GM21576 (cell line): ENCODE results near the gene FAM98A.

ENCODE experiments used
- ATAC-seq: cut with Tn5 transposase; IDR thresholded peaks from one replicate; pipeline ENCODE4 v1.9.1; 2021; ENCODE audit warnings: mild to moderate bottlenecking, moderate library complexity; ENCODE audit not compliant: unreplicated experiment

FAM98A gene

DNA sequence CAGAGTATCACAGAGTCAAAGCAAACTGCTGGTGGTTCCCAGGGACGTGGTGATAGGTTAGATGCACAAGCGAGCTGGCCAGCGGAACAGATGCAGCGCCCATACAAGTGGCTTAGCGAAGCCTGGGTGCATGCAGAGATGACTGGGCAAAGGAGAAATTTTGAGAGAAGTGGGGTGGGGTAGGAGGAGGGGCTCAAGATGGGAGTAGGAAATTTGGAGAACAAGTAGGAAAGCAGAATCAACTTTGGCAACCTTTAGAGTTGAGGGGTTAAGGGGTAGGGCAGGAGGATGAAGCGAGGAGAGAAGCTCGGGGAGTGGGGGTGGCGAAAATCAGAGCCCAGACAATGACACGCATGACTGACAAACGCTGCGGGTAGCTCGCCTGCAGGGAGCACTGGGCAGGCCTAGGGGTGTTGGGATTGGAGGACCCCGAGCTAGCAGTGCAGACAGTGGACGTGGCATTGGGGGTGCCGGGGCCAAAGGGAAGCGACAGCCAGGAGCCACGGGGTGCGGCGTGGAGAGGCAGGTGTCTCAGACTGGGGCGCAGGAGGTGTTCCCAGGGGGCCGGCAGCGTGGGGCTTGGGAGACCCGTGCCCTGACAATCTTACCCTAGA lies 431 bp downstream of the FAM98A start:
- peak; percentile 59 for ATAC-seq

DNA sequence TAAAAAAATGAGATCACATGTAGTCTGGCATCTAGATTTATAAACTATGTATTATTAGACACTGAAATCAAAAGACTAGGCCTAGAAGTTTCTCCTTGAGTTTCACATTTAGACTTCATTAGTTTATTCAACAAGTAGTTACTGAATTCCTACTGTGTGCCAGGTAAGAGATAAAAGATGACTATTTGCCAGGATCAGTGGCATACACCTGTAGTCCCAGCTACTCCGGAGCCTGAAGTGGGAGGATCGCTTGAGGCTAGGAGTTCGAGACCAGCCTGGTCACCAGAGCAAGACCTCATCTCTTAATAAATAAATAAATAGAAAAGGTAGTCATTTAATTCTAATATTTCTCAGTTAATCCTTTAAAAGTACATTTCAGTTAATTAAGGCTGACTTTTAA lies 2.1 kb downstream of the FAM98A start:
- ATAC-seq = no peak

DNA sequence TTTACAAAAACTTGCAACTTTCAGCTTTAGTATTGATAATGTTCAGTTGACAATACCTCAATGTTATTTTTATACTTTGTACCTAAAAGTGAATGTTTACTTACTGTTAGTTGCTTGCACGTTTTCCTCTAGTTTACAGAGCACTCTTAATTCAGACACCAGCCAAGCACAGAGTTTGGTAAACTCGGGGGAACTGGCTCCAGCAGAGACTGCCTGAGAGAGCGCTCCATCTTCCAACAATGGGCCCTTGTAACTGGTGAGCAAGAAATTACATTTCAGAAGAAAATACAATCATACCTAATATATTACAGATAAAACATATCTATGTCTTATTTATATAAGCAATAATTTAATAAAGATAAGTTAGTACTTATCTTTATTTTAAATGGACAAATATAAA lies 3.7 kb downstream of the FAM98A start:
- no peak for ATAC-seq

DNA sequence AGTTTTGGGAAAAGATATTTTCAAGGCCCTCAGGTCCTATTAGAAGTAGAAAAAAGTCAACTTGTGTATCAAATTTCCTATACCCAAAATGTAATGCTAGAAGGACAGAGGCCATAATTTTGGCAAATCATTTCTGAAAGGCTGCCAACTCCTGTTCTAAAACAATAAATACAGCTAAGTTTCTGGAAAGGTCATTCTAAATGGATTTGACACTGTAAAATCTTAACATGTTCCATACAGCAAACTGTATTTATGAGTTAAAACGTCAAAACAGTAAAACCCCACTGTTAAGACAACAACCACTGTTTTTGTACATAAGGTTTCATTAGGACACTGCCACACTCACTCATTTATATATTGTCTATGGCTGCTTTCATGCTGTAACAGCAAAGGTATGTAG lies 9.7 kb downstream of the FAM98A start:
- no peak for ATAC-seq

DNA sequence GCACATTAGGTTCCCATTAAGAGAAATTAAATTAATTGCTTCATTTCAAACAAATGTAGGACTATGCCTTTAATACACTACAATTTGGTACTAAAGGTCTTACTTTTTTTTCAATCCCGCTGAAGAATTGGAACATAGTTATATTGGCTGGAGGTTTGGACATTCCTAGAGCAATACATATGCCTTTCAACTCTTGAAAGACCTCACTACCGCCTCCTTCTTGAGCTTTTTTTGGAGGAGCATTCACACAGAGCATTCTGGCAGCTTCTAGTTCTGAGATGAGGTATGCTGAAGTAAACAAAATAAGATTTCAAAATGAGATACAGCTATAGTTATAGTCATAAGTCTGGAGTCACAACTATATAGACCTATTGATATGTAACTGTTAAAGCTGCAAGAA lies 10.9 kb downstream of the FAM98A start:
- ATAC-seq = no peak

DNA sequence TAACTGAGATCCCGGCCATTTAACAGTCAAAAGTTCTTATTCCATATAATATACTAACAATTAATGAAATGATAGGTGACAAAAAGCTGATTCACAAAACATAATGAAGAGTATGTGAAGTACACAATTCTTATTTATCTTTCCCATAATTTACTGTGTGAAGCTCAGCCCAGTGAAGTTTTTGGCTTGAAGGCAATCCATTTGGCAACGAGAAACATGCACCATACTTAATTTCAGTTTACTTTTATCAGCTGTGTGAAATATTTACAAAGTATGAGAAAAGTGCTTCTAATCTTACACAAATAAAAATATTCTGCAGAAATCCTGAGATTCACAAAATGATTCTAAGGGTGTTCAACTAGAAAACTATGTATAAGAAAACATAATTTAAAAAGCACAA lies 12.3 kb downstream of the FAM98A start:
- ATAC-seq = no peak

DNA sequence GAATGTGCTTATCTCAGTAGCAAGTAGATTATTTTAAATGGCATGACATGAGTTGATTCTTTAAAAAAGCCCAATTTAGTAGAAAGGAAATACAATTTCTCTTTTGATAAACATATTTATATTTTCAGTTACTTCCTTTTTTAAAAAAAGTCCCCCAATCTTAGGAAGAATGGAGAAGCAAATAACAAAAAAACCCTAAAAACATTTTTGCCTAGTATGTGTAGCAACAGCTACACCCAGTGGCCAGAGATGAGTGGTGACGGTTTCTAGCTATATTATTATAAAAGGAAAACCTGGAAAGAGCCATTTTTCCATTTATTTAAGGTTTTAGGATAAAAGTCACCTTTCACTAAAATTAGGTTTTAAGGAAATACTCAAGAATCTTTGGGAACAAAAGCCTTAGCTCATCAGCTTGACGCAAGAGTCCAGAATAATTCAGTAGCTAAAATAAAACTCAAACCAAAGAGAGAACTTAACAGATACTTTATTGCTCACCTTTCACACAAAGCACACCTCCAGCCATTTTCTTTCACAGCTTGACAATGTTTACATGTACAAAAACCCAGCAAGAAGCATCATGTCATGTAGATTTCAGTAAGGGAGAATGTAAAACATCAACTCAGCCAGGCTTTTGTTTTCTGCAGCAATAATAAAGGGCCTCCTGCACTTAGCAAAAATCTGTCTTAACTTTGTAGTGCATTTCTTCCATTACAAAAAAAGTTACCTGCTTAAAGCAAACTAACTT lies 15.7 kb downstream of the FAM98A start:
- ATAC-seq = peak; percentile 54

DNA sequence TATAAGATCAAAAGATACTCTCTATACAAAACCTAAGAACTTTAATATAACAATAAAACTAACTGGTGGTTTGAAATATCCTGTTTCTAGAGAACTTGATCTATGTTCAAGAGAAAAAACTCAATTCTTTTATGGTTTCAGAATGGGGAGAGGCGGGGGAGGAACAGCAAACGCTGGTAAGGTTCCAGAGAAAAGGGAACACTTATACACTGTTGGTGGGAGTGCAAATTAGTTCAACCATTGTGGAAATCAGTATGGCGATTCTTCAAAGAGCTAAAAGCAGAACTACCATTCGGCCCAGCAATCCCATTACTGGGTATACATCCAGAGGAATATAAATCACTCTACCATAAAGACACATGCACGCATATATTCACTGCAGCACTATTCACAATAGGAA lies 17.2 kb downstream of the FAM98A start:
- ATAC-seq = no peak

DNA sequence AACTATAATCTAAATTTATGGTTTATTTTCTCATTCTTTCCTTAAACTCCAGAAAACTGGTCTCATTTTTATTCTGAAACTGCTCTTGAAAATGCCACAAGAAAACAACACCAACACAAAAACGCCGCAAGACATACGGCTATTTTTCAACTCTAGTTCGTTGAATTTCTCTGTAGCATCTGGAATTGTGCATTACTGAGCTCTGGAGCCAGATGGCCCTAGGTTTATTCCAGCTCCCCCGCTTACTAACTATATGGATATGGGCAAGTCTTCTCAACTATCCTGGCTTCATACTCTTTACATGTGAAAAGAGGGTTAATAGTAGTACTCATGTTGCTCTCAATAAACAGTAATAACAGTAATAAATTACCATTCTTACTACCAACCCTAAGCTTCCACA lies 19.9 kb downstream of the FAM98A start:
- no peak for ATAC-seq

DNA sequence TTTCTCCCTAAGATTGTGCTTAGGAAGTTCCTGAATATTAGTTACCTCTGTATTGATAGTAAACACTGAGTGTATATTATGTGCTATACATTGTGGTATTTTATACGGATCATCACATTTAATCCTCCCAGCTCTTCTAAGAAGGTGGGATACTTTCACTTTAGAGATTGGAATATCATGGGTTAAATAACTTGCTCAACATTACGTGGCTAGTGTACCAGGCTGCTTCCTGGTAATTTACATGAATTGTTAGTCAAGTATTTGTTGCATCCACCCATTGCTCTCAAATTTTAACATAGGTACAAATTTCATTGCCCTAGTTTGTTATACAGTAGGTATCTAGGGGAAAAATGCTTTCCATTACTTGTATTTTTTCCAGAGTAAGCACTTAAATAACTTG lies 21.4 kb downstream of the FAM98A start:
- ATAC-seq = no peak

DNA sequence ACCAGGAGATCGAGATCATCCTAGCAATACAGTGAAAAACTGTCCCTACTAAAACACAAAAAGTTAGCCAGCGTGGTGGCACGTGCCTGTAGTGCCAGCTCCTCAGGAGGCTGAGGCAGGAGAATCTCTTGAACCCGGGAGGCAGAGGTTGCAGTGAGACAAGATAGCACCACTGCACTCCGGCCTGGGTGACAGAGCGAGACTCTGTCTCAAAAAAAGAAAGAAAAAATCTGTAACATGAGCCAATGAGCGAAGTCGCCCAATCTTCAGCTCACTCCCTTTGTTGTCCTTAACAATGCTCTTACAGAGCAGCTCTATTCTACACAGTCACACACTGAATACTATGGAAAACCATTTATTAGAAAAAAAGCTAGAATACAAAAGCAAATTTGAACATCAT lies 22.0 kb downstream of the FAM98A start:
- ATAC-seq = no peak

DNA sequence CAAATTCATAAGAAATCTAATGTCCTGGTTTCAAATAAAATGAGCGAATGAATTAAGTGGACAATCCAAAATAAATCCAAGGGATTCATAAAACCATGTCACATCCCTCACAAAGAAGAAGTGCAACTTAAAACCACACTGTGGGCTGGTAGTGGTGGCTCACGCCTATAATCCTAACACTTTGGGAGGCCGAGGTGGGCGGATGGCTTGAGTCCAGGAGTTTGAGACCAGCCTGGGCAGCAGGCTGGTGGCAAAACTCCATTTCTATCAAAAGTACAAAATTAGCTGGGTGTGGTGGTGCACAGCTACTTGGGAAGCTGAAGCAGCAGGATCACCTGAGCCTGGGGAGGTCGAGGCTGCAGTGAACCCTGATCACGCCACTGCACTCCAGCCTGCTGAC lies 25.4 kb downstream of the FAM98A start:
- ATAC-seq = no peak

DNA sequence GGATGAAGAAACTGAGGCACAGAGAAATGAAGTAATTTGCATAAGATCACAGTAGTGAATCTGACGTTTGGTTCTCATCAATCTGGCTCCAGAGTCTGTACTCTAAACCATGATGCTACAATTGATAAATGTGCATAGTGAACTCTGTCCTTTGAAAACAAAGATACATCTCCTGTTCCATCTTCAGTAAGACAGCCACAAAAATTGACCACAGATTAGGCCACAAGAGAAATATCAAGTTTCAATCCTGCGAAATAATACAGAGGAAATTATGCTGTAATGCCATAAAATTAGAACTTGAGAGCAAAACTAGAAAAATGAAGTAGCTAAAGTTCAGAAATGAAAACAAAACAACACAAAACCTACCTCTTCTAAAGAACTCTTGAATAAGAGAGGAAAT lies 28.4 kb downstream of the FAM98A start:
- no peak for ATAC-seq

DNA sequence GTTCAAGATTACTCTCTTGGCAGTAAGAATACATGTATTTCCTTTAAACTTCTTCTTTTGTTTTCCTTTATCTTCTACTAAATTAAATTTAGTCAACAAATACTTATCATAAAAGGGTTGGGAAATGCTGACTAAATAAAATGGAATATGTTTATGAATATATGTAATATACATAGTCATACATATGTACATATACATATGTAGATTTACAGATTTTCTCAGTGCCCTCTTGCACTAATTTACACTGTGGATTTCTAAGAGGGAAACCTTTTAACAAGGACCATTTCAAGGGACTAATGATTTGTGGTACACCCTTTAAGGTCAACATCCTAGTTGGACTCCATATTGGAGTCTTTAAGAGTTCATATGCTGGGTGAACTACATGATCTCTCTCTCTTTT lies 37.2 kb downstream of the FAM98A start:
- no peak for ATAC-seq

DNA sequence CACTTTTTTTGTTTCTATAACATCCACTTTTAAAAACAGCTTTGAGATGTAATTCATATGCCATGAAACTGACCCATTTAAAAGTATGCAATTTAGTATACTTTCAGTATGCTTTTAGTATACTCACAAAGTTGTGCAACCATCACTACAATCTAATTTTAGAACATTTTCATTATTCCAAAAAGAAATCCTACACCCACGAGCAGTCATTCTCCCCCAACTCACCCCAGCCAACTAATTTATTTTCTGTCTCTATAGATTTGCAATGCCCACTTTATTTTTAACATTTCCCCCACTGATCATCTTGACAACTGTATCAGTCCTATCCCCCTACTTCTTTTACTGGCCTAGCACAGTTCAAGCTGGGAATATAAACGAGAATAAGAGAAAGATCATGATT lies 39.1 kb downstream of the FAM98A start:
- ATAC-seq = no peak

DNA sequence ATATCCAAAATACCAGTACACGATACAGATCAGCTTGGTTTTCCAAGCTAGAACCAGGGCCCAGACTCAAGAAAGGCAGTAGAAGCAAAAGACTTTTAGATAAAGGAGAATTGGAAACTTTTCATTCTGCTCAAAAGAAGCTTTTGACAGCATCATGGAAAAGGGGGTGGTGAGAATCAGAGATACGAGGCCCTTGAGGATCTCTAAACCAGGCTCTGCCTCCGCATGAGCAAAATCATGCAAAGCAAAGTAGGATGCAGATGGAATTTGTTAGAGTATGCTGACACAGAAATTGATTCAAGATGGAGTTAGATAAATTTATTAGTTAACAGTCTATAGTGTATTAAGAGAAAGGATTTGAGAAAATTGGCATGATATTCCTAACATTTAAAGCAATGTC lies 39.8 kb downstream of the FAM98A start:
- no peak for ATAC-seq

DNA sequence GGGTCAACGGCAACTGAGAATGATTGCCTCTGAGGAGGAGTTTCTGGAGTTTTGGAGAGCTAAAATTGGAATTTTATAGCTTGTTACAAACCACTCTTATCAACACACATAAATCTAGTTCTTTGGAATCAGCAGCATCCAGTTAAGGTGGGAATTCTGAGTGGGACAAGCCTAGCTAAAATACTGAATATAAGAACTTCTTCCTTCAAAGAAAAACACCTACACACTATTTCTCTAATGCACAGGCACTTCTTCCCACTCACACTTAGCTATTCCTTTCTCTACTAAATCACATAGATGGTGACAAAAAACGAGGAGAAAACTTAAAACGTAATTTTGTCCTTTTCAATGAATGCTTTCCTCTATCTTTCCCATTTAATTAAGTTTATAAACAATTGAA lies 43.4 kb downstream of the FAM98A start:
- no peak for ATAC-seq

DNA sequence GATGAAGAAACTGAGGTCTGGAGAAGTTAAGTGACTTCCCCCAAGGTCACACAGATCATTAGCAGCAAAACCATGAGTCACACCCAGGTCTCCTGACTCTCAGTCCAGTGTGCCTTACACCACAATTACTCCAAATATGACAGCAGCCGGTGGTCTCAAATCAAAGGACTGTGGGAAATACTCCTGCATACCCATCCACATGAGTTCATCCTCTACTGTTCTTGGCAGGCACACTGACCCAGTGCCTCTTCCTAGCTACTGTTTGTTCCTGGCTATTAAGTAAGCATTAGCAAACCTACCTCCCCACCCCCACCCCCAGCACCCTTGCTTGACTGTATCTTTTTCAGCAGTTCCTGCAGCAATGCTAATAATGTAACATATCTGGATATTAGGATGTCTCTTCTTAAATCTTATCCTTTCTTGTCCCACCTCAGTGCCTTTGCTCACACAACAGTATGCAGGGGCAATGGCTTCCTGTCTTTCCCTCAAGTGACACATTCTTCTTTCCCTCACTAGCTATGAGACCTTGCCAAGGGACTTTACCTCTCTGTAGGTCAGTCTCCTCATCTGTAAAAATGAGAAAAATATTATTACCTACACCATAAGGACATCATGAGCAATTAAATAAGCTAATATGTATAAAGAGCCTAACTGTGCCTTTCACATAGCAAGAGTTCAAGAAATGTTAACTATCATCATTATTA lies 46.2 kb downstream of the FAM98A start:
- ATAC-seq = no peak

DNA sequence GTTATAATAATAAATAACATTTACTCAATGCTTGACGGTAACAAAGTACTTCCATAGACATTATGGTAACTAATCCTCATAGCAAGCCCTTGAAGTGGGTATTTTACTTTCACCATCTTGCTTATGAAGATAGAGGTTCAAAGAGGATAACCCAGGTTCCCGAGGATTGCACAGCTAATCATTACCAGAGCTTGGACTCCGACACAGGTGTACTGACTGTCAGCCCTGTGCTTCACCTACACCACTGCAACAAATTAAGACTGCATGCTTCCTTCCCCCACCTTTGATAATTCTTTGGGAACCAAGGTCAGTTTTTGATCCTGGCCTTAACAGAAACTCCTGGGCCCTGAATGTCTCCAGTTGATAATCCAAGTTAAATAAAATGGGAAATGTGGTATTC lies 48.9 kb downstream of the FAM98A start:
- no peak for ATAC-seq

DNA sequence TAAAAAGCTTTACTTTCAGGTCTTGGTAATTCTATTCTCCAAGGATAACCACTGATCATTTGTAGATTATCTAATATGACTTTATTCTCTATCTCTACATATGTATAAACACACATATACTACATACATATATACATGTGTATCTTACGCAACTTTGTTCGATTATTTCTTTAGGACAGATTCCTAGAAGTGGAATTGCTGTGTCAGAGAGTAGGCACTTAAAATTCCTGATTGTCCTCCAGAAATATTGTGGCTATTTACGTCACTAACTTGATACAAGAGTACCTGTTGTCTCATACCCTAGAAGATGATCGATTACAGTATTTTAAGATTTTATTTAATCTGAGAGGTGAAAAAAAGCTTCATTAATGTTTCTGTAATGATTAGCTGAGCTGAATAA lies 57.9 kb downstream of the FAM98A start:
- ATAC-seq = no peak

DNA sequence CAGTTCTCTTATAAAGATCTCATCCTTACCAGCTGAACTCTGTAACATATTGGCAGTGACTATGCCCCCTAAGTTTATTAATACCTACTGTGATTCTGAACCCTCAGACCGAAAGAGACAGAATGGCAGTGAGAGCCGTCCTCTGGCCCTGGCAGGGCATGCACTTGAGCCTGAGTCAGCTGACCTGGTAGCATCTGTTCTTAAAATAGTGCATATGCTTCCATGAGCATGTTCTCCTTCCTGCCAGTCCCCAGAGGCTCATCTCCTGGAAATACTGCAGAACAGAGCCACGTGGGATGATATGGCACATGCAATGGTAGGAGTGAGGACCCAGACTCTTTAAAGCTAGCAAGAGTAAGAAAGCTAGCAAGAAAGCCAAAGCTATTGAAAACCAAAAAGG lies 63.7 kb downstream of the FAM98A start:
- no peak for ATAC-seq
